Fibroblast of skin of left quadriceps (primary cell): ENCODE measurements around the gene BTF3L4.
A peak's percentile ranks its signal among the peaks of the same experiment; 100 is the strongest.

ENCODE experiments used
- DNase-seq, 2 experiments: peaks; one replicate each; pipeline ENCODE4 v3.0.0-alpha.2; 2013; ENCODE audit warnings: low read depth in 2 of 2

The BTF3L4 gene

GRCh38 chr1:52123622-52124021 lies 67.5 kb downstream of the BTF3L4 start:
- DNase-seq = no peak

- DNase-seq = no peak
Observed at GRCh38 chr1:52125736-52126359, 69.8 kb downstream of the BTF3L4 start.

DNA sequence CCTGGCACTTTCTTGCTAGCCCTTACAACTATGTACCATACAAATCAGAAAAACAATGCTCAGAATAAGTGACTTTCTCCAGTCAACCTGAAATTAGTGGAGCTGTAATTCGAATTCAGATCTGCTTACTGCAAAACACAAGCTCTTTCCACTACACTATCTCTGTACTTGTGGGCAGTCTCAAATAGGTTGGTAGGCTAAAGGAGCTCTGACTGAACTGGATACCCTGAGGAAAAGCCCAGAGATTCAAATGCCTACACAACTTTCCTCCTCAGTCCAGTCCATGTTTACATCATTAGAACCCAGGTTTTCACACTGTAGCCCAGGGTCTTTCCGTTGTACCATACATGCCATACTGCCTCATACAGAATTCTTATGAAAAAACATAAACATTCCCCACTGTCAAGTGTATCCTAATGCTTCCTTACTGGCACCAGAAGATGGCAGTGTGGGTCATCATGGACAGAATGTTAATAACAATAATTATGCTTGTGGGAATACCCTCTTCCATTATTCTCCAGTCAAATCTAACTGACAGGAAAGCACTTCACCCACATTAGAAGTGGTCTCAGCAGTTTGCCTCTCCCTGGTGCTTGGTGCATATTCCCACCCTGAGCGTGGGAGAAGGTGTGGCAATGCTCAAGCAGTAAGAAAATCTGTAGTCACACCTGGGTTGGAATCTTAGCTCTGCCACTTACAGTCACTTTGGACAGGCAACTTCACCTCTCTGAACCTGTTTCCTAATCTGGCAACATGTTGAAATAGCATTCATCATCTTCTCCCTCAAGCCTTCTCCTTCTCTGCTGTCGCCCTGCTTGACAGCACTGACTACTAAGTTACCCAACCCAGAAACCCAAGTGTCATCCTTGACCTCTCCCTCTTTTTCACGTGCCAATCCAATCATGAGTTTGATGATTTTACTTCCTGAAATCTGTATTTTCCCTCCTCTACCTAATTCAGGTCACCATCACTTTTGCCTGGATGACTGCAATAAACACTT lies 71.4 kb downstream of the BTF3L4 start:
- peak in 1 of 2 experiments; percentile 44 for DNase-seq

GRCh38 chr1:52139817-52140540 lies 83.9 kb downstream of the BTF3L4 start:
- DNase-seq = peak; percentile 46 to 51
